HCT116 (cell line): ENCODE results near the gene YWHAG.
"Not testable (repeated sequence)": the region's sequence is repeated elsewhere in the genome, so short reads cannot be mapped to it uniquely, and the experiment has no call there.

Experiments
- CEBPB ChIP-seq: IDR thresholded peaks from 2 replicates; pipeline ENCODE4 v1.6.1; 2012; ENCODE audit warnings: low read depth
- CTCF ChIP-seq, 3 experiments: fragments of 200-600 bp in 1 of 3; sonication (generic) in 1 of 3; IDR thresholded peaks in 2 of 3; conservative IDR thresholded peaks in 1 of 3; 2 replicates each; pipeline ENCODE4 v1.5.1; 2012 to 2017; ENCODE audit warnings: low read depth in 2 of 3, low read length in 2 of 3, antibody characterized with exemption in 1 of 3, borderline replicate concordance in 1 of 3, control low read depth in 1 of 3, mild to moderate bottlenecking in 1 of 3, mixed read lengths in 1 of 3, mixed run types in 1 of 3, moderate library complexity in 1 of 3; ENCODE audit not compliant: insufficient read depth in 1 of 3
- MAX ChIP-seq: IDR thresholded peaks from 2 replicates; pipeline ENCODE4 v1.6.1; 2012
- POLR2A ChIP-seq: IDR thresholded peaks from 2 replicates; pipeline ENCODE4 v1.7.0; 2011; ENCODE audit warnings: borderline replicate concordance; ENCODE audit not compliant: insufficient read depth, insufficient read length; ENCODE audit errors: extremely low read depth
- POLR2AphosphoS5 ChIP-seq: IDR thresholded peaks from 2 replicates; pipeline ENCODE4 v1.6.1; 2011; ENCODE audit warnings: mild to moderate bottlenecking, low read depth, low read length, moderate library complexity
- SIN3A ChIP-seq: IDR thresholded peaks from 2 replicates; pipeline ENCODE4 v1.6.1; 2012; ENCODE audit warnings: low read depth
- TCF7L2 ChIP-seq: IDR thresholded peaks from 2 replicates; pipeline ENCODE4 v1.7.0; 2011; ENCODE audit warnings: borderline replicate concordance, inconsistent platforms; ENCODE audit not compliant: insufficient read depth, insufficient read length; ENCODE audit errors: extremely low read depth
- YY1 ChIP-seq: IDR thresholded peaks from 2 replicates; pipeline ENCODE4 v1.6.1; 2011; ENCODE audit warnings: low read length, low read depth, moderate library complexity, mild to moderate bottlenecking; ENCODE audit not compliant: insufficient replicate concordance; ENCODE audit errors: extremely low read depth
- ZFX ChIP-seq: fragments of 450-650 bp; IDR thresholded peaks from 2 replicates; pipeline ENCODE4 v1.6.1; 2017

GRCh38 chr7:76292911-76293310, 65.9 kb downstream of the YWHAG start:
- TF ChIP-seq ZFX; TCF7L2; POLR2A; POLR2AphosphoS5; CEBPB; CTCF (IDR thresholded peaks at IDR 0.05 in 2 of 3, conservative IDR thresholded peaks at IDR 0.05 in 1 of 3; ENCODE audit: borderline replicate concordance in 1 of 3, insufficient read depth in 1 of 3, low read depth in 2 of 3, low read length in 2 of 3); YY1; SIN3A; MAX: not testable (repeated sequence)
